ENCODE results near the gene PCSK9. TPM values are rescaled to one million over a fixed set of nuclear protein-coding genes. Genes with fewer than 3 reads are reported as not detected.

Gene PCSK9
- total RNA-seq, 2 donors from 2014 or later: 12.6 to 37.0 TPM

GRCh38 chr1:55067022-55067778 is 27.9 kb downstream of the PCSK9 start:
- DNase-seq: no peak
- ATAC-seq: no peak
- intact Hi-C loops (cut with DNase I, micrococcal nuclease): no loop called here

GRCh38 chr1:55067914-55068313 is 28.6 kb downstream of the PCSK9 start:
- DNase-seq (no peak), ATAC-seq (no peak)
- intact Hi-C loops (cut with DNase I, micrococcal nuclease): no loop called here

- ATAC-seq: no peak
- intact Hi-C loops (cut with DNase I, micrococcal nuclease): no loop called here
Measured at GRCh38 chr1:55068638-55069037, 29.3 kb downstream of the PCSK9 start.

GRCh38 chr1:55069280-55069679 is 29.9 kb downstream of the PCSK9 start:
- intact Hi-C loops (cut with DNase I, micrococcal nuclease): no loop called here
- ATAC-seq (no peak), DNase-seq (no peak)

More at GRCh38 chr1:55068638-55069037, 29.3 kb downstream of the PCSK9 start:
- DNase-seq: no peak

GRCh38 chr1:55070293-55071164 is 31.2 kb downstream of the PCSK9 start:
- ATAC-seq: no peak

GRCh38 chr1:55071477-55071876 is 32.1 kb downstream of the PCSK9 start:
- DNase-seq (no peak), ATAC-seq (peak; percentile 64)
- intact Hi-C loops (cut with DNase I, micrococcal nuclease): no loop called here

More at GRCh38 chr1:55070293-55071164, 31.2 kb downstream of the PCSK9 start:
- no peak for DNase-seq
- intact Hi-C loops (cut with DNase I, micrococcal nuclease): no loop called here

- ATAC-seq (no peak), DNase-seq (no peak)
- intact Hi-C loops (cut with DNase I, micrococcal nuclease): no loop called here
Measured at GRCh38 chr1:55073187-55073916, 34.0 kb downstream of the PCSK9 start.

GRCh38 chr1:55074455-55074854 is 35.1 kb downstream of the PCSK9 start:
- intact Hi-C loops (cut with DNase I, micrococcal nuclease): no loop called here
- ATAC-seq (no peak), DNase-seq (no peak)

GRCh38 chr1:55076356-55076755 is 37.0 kb downstream of the PCSK9 start:
- no peak for ATAC-seq
- no peak for DNase-seq
- intact Hi-C loops (cut with DNase I, micrococcal nuclease): no loop called here

- ATAC-seq (no peak), DNase-seq (no peak)
- intact Hi-C loops (cut with DNase I, micrococcal nuclease): no loop called here
Measured at GRCh38 chr1:55078470-55078869, 39.1 kb downstream of the PCSK9 start.

GRCh38 chr1:55079651-55080050 is 40.3 kb downstream of the PCSK9 start:
- DNase-seq (no peak), ATAC-seq (no peak)
- intact Hi-C loops (cut with DNase I, micrococcal nuclease): no loop called here

- intact Hi-C loops (cut with DNase I, micrococcal nuclease): no loop called here
- ATAC-seq (no peak), DNase-seq (no peak)
Measured at GRCh38 chr1:55081188-55081904, 42.0 kb downstream of the PCSK9 start.

- no peak for DNase-seq
- intact Hi-C loops (cut with DNase I, micrococcal nuclease): no loop called here
- no peak for ATAC-seq
Measured at GRCh38 chr1:55081905-55082296, 42.6 kb downstream of the PCSK9 start.

- DNase-seq (no peak), ATAC-seq (no peak)
- intact Hi-C loops (cut with DNase I, micrococcal nuclease): no loop called here
Measured at GRCh38 chr1:55084257-55084656, 44.9 kb downstream of the PCSK9 start.

- intact Hi-C loops (cut with DNase I, micrococcal nuclease): no loop called here
- no peak for DNase-seq
- no peak for ATAC-seq
Measured at GRCh38 chr1:55087439-55087838, 48.1 kb downstream of the PCSK9 start.

- ATAC-seq (no peak), DNase-seq (no peak)
- intact Hi-C loops (cut with DNase I, micrococcal nuclease): no loop called here
Measured at GRCh38 chr1:55088413-55088812, 49.1 kb downstream of the PCSK9 start.

GRCh38 chr1:55089683-55090082 is 50.3 kb downstream of the PCSK9 start:
- ATAC-seq: no peak
- intact Hi-C loops (cut with DNase I, micrococcal nuclease): no loop called here
- no peak for DNase-seq

- ATAC-seq (no peak), DNase-seq (no peak)
- intact Hi-C loops (cut with DNase I, micrococcal nuclease): no loop called here
Measured at GRCh38 chr1:55092475-55092874, 53.1 kb downstream of the PCSK9 start.

- ATAC-seq (no peak), DNase-seq (no peak)
- intact Hi-C loops (cut with DNase I, micrococcal nuclease): no loop called here
Measured at GRCh38 chr1:55095095-55095494, 55.7 kb downstream of the PCSK9 start.

All from left colon (tissue), 2 donors.